ENCODE measurements around the gene ATP6V0A1. TPM values are rescaled to one million over a fixed set of nuclear protein-coding genes. Genes with fewer than 3 reads are reported as not detected.
"Not testable (repeated sequence)": the region's sequence is repeated elsewhere in the genome, so short reads cannot be mapped to it uniquely, and the experiment has no call there.

Gene ATP6V0A1
- total and polyA plus RNA-seq, 3 donors from 2014 or later = 89.9 to 143 (median 131) TPM

GRCh38 chr17:42537156-42537805 lies 78.6 kb downstream of the ATP6V0A1 start:
- Histone ChIP-seq H3K27ac (peak overlapping the region; percentile 33 to 97), H3K36me3 (ENCODE audit: low read depth, missing control alignments) (no peaks in the 10 kb centered on the region), H3K27me3 (no peaks in the 10 kb centered on the region), H3K4me1 (peaks cover 17% of the 10 kb centered on the region), H3K4me3 (peak overlapping the region; percentile 71 to 83), H3K9me3 (no peaks in the 10 kb centered on the region)
- TF ChIP-seq, protein P1, sequence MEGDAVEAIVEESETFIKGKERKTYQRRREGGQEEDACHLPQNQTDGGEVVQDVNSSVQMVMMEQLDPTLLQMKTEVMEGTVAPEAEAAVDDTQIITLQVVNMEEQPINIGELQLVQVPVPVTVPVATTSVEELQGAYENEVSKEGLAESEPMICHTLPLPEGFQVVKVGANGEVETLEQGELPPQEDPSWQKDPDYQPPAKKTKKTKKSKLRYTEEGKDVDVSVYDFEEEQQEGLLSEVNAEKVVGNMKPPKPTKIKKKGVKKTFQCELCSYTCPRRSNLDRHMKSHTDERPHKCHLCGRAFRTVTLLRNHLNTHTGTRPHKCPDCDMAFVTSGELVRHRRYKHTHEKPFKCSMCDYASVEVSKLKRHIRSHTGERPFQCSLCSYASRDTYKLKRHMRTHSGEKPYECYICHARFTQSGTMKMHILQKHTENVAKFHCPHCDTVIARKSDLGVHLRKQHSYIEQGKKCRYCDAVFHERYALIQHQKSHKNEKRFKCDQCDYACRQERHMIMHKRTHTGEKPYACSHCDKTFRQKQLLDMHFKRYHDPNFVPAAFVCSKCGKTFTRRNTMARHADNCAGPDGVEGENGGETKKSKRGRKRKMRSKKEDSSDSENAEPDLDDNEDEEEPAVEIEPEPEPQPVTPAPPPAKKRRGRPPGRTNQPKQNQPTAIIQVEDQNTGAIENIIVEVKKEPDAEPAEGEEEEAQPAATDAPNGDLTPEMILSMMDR (IDR thresholded peaks at IDR 0.05) = no peak
- no peak for TF ChIP-seq POLR2A (IDR thresholded peaks at IDR 0.05)
- intact Hi-C loops (cut with DNase I; ENCODE audit: low total_unique reads) = no loop called here
- WGBS, 2 donors = 61 to 69% methylated on average over 20 to 30 of the region's 31 CpGs
- no peak for DNase-seq

DNA sequence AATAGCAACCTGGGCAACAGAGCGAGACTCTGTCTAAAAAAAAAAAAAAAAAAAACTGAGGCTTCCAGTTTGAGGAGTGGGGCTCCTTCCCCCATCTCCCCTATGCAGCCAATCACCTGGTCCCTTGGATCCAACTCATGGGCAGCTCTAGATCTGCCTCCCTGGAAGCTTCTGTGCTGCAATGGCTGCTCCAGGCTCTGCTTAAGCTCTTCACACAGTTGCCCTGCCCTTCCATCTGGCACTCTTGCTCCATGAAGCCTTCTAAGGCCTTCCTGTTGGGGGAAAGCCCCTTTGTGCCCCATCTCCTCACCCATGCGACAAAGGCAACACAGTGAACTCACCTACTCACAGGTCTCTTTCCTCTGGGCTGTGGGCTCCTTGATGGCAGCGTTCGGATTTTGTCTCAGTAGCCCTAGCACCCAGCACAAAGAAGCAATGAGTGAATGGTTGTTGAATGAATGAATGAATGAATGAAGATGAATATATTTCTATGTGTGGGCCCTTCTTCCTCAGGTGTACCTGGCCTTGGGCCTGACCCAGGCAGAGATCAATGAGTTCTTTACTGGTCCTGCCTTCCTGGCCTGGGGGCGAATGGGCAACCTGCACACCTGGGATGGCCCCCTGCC lies 79.3 kb downstream of the ATP6V0A1 start:
- no peaks in the 10 kb centered on the region for H3K36me3 ChIP-seq (ENCODE audit: low read depth, missing control alignments)
- intact Hi-C loops (cut with DNase I; ENCODE audit: low total_unique reads) = no loop called here
- DNase-seq = no peak
- no peak overlapping the region for H3K4me3 ChIP-seq
- TF ChIP-seq POLR2A (IDR thresholded peaks at IDR 0.05) = no peak
- TF ChIP-seq, protein P1 (IDR thresholded peaks at IDR 0.05) = no peak
- peaks cover 17% of the 10 kb centered on the region for H3K4me1 ChIP-seq
- no peak overlapping the region for H3K27ac ChIP-seq
- no peaks in the 10 kb centered on the region for H3K27me3 ChIP-seq
- H3K9me3 ChIP-seq = no peaks in the 10 kb centered on the region
- WGBS, 2 donors = 81 to 84% methylated on average over 5 of the region's 5 CpGs

DNA sequence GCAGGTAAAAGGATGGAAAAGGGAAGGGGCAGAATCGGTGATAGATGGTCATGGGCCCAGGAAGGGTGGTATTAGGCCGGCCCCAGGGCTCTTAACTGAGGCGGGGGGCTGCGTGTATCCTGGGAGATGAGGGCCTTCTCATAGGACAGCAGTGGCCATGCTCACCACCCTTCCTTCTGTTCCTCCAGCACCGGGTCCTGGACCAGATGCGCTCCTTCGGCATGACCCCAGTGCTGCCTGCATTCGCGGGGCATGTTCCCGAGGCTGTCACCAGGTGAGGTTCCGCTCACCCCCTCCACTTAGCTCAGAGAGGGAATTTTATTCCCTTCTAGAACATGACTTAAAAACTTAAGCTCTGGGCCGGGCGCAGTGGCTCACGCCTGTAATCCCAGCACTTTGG lies 79.8 kb downstream of the ATP6V0A1 start:
- H3K27ac ChIP-seq = no peak overlapping the region
- H3K36me3 ChIP-seq (ENCODE audit: low read depth, missing control alignments) = no peaks in the 10 kb centered on the region
- no peaks in the 10 kb centered on the region for H3K27me3 ChIP-seq
- peaks cover 17% of the 10 kb centered on the region for H3K4me1 ChIP-seq
- DNase-seq = no peak
- H3K9me3 ChIP-seq = no peaks in the 10 kb centered on the region
- 94% methylated on average over 7 to 14 of the region's 14 CpGs for WGBS, 2 donors
- no peak for TF ChIP-seq POLR2A (IDR thresholded peaks at IDR 0.05)
- TF ChIP-seq, protein P1 (IDR thresholded peaks at IDR 0.05) = no peak
- intact Hi-C loops (cut with DNase I; ENCODE audit: low total_unique reads) = no loop called here
- no peak overlapping the region for H3K4me3 ChIP-seq

DNA sequence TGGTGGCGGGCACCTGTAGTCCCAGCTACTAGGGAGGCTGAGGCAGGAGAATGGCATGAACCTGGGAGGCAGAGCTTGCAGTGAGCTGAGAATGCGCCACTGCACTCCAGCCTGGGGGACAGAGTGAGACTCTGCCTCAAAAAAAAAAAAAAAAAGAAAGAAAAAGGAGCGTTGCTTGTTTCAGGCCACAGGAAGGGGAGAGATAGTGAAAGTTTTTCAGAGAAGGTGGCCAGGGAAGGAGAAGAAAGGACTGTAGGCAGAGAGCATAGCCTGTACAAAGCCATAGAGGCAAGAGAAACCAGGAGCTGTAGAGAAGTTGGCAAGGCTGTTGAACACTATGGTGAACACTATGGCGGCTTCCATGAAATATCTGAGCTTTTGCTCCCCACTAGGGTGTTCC lies 81.9 kb downstream of the ATP6V0A1 start:
- DNase-seq; intact Hi-C loops (cut with DNase I; ENCODE audit: low total_unique reads); H3K36me3 ChIP-seq (ENCODE audit: low read depth, missing control alignments): not testable (repeated sequence)

DNA sequence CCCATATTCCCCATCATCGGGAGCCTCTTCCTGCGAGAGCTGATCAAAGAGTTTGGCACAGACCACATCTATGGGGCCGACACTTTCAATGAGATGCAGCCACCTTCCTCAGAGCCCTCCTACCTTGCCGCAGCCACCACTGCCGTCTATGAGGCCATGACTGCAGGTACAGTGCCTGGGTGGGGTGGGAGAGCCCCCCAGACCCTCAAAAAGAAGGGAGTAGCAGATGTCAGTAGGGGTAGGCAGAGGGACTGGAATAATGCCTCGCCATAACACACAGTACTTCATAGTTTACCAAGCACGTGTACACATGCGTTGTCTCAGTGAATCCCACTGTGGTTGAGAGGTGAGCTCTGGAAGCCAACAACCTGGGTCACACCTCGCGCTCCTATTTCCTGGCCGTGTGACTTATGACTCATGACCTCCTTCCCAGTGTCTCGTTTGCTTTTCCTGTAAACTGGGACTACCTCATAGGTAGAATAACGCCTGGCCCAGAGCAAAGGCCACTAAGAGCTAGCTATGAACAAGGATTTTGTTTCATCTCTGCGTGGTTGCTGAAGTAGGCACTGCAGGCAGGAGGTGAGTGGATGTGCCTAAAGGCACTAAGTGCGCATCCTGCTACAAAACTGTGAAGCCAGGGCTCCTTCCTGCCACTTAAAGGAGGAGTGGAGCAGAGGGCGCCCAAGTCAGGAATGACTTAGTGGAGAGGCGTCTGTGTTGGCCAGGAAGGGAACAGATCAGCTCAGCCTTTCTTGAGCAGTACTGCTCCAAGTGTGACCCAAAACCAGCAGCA lies 82.6 kb downstream of the ATP6V0A1 start:
- Histone ChIP-seq H3K27ac (no peak overlapping the region), H3K36me3 (ENCODE audit: low read depth, missing control alignments) (no peaks in the 10 kb centered on the region), H3K4me3 (no peak overlapping the region), H3K27me3 (no peaks in the 10 kb centered on the region), H3K4me1 (peaks cover 10% of the 10 kb centered on the region), H3K9me3 (no peaks in the 10 kb centered on the region)
- DNase-seq = no peak
- WGBS, 2 donors = 86 to 88% methylated on average over 17 of the region's 17 CpGs
- intact Hi-C loops (cut with DNase I; ENCODE audit: low total_unique reads) = no loop called here
- TF ChIP-seq POLR2A (IDR thresholded peaks at IDR 0.05) = no peak
- TF ChIP-seq, protein P1 (IDR thresholded peaks at IDR 0.05) = no peak

More for the DNA sequence above, 81.9 kb downstream of the ATP6V0A1 start:
- not testable (repeated sequence) for H3K4me3 ChIP-seq, H3K27me3 ChIP-seq, H3K9me3 ChIP-seq, H3K27ac ChIP-seq
- peaks cover 13% of the 10 kb centered on the region for H3K4me1 ChIP-seq
- 84 to 87% methylated on average over 4 of the region's 4 CpGs for WGBS, 2 donors

All from testis (tissue), 3 donors.